Measurements from ENCODE around the gene RAB10.
"Not testable (repeated sequence)": the region's sequence is repeated elsewhere in the genome, so short reads cannot be mapped to it uniquely, and the experiment has no call there.

RAB10 gene

DNA sequence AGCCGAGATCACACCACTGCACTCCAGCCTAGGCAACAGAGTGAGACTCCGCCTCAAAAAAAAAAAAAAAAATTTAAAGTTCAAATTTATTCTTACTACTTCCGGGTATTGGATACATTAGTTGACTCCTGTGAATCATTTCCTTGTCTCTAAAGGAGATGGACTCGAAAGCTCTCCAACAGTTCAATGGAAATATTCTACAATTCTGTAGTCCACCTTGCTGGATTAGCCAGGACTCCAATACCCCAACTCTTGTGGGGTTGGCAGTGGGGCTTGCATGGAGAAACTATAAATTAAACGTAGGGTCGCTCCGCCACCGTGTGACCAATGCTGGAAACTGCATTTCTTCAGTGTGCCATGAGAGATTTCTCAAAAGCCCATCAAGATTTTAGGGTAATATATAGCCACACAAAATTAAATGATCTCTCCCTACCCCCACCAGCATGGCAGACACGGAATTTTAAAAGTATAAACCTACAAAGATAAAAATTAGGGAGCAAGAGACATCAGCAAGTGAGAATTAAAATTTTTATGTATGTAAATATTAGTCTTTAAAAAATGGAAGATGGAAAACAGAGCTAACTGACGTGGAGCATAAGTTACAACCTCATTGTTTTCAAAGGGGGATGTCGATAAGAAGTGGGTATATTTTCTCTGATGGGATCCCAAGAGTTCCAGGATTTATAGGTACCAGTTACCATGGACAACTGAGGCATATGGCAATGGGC, 111.2 kb downstream of the RAB10 start:
- in situ Hi-C loops (cut with HindIII; ENCODE audit: low sequenced_read_pairs), result no loop called here

DNA sequence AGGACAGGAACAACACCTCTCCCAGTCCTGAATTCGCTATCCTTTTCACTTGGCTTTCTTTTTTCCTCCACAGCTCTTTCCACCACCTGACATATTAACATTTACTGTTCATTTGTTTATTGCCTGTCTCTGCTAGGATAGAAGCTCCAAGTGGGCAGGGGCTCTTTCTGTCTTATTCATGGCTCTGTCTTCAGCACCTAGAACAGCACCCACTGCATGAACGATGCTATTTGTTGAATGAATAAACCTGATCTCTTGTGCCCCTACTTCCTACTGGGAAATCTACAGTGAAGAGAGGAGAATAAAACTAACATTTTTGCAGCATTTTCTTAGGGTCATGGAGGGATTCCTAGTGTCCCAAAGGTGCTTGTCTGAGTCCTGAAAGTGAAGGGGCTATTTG, 114.6 kb downstream of the RAB10 start:
- in situ Hi-C loops (cut with HindIII; ENCODE audit: low sequenced_read_pairs), result no loop called here

DNA sequence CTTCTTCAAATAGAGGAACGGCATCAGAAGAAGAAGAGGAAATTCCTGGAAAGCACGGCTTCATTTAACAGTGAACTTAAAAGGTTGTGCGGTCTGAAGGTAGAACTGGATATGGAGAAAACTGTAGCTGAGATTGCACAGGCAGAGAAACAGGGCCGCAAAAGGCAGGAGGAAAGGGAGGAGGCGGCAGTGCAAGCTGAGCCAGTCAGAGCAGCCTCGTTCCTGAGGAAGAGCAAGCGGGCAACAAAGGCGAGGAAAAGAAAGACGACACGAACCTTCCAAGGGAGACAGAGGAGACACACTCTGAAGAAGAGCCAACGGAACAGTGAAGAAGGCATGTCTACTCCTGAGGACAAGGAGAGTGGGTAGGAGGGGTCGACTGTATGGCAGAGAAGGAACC, 116.4 kb downstream of the RAB10 start:
- in situ Hi-C loops (cut with HindIII; ENCODE audit: low sequenced_read_pairs), result no loop called here

DNA sequence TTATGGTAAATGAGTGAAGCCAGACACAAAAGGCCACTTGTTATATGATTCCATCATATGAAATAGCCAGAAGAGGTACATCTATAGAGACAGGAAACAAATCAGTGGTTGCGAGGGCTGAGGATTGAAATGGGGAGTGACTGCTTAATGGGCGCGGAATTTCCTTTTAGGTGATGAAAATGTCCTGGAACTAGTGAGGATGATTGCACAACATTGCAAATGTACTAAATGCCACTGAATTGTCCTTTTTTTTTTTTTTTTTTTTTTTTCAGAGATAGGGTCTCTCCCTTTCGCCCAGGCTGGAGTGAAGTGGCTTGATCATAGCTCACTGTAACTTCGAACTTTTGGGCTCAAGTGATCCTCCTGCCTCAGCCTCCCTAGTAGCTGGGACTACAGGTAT, 123.7 kb downstream of the RAB10 start:
- in situ Hi-C loops (cut with HindIII; ENCODE audit: low sequenced_read_pairs), result no loop called here

DNA sequence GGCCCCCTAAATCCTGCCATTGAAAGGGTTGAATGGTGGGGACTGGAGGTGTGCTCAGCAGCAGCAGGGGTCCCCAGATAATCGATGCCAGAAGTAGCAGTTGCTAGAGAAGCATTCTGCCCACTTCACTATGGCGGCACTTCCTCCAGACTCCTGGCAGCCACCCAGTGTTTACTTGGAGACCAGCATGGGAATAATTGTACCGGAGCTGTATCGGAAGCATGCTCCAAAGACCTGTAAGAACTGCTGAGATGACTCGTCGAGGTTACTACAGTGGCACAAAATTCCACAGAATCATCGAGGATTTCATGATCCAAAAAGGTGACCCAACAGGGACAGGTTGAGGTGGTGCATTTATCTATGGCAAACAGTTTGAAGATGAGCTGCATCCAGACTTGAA, 128.0 kb downstream of the RAB10 start:
- in situ Hi-C loops (cut with HindIII; ENCODE audit: low sequenced_read_pairs), result no loop called here

DNA sequence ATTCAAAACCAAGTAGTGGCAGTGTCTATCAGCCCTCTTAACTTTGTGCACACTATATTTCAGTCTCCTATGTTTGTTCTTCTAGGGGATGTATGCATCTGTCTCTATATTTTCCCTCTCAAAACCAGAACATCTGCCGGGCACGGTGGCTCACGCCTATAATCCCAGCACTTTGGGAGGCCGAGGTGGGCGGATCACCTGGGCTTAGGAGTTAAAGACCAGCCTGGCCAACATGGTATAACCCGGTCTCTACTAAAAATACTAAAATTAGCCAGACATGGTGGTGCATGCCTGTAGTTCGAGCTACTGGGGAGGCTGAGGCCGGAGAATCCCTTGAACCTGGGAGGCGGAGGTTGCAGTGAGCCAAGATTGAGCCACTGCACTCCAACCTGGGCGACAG, 129.1 kb downstream of the RAB10 start:
- in situ Hi-C loops (cut with HindIII; ENCODE audit: low sequenced_read_pairs), result no loop called here

DNA sequence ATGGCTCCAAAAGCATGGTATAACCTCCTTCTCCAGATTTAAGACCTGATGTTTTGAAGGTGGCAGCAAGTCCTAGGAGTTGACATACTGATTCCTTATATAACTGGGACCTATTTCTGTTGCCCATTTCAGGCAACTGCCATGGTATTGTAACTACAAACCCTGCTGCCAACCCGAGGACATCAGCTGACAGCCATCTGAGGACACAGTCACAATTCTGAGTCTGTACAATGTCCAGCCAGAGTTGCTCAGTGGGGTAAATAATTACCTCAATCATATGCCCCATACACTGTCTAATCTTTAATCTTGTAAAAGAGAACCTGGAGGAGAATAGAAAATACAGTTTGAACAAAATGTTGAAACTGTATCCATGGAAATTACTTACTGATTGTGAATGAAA, 130.3 kb downstream of the RAB10 start:
- in situ Hi-C loops (cut with HindIII; ENCODE audit: low sequenced_read_pairs), result no loop called here

DNA sequence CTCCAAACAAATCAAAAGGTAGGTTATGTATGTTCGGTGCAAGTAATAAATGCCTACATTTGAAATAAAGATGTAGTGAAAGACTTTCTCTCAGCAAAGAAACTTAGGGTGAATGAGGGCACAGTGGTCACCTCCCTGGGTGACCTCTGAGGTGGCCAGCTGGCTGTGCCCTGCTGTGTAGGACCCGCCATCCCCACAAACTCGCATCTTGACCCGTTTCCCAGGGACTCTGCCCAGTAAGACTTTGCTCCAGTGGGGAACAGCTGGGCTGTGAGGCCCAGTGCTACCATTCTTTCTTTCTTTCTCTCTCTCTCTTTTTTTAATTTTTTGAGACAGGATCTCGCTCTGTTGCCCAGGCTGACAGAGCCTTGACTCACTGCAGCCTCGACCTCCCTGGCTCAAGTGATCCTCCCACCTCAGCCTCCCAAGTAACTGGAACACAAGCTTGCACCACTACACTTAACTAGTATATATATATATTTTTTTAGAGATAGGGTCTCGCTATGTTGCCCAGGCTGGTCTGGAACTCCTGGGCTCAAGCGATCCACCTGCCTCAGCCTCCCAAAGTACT, 130.8 kb downstream of the RAB10 start:
- in situ Hi-C loops (cut with HindIII; ENCODE audit: low sequenced_read_pairs), result no loop called here

DNA sequence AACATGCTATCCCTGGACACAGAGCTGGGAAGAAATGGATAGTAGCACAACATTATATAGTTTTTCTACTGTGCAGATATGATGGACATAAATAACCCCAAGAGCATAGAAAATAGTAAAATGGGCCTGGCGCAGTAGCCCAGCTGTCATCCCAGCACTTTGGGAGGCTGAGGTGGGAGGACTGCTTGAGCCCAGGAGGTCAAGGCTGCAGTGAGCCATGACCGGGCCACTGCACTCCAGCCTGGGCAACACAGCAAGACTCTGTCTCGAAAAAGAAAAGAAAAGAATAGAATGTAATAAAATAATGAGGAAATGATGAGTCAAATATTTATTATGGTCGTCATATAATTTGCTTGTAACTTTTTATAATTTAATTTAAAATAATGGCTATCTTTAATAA, 131.5 kb downstream of the RAB10 start:
- in situ Hi-C loops (cut with HindIII; ENCODE audit: low sequenced_read_pairs), result no loop called here

DNA sequence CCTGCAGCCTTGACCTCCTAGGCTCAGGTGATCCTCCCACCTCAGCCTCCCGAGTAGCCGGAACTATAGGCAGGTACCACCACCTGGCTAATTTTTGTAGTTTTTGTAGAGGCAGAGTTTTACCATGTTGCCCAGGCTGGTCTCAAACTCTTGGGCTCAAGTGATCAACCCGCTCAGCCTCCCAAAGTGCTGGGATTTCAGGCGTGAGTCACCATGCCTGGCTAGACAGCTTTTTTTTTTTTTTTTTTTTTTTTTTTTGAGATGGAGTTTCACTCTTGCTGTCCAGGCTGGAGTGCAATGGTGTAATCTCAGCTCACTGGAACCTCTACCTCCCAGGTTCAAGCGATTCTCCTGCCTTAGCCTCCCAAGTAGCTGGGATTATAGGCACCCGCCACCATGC, 132.7 kb downstream of the RAB10 start:
- in situ Hi-C loops (cut with HindIII; ENCODE audit: low sequenced_read_pairs), result not testable (repeated sequence)

DNA sequence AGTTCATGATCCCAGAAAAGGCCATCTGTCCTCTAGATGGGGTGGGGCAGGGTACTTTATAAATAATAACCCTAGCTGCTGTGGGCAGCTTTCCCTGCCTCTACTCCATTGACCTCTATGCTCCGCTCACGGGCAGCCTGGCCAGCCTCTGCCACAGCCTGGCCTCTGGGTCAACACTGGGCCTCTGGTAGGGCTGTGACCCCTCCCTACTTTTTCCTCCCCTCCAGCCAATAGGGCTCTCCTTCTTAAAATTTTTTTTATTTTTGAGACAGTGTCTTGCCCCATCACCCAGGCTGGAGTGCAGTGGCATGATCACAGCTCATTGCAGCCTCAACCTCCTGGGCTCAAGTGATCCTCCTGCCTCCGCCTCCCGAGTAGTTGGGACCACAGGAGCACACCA, 134.9 kb downstream of the RAB10 start:
- in situ Hi-C loops (cut with HindIII; ENCODE audit: low sequenced_read_pairs), result no loop called here

DNA sequence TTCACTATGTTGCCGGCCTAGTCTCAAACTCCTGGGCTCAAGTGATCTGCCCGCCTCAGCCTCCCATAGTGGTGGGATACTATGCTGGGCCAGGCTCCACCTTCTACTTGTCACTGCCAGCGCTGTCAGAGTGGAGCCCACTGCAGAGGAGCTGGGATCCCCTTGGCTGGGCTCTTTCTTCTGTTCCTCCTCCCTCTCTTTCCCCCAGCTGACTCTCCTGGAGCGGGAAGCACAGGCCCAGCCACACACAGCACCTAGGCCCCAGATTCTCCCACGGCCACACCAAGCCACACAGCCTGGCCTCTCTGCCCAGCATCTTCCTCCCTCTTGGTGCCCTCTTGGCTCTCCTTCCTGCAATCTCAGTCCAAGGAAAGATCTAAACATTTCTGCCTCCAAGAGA, 135.3 kb downstream of the RAB10 start:
- in situ Hi-C loops (cut with HindIII; ENCODE audit: low sequenced_read_pairs), result no loop called here

DNA sequence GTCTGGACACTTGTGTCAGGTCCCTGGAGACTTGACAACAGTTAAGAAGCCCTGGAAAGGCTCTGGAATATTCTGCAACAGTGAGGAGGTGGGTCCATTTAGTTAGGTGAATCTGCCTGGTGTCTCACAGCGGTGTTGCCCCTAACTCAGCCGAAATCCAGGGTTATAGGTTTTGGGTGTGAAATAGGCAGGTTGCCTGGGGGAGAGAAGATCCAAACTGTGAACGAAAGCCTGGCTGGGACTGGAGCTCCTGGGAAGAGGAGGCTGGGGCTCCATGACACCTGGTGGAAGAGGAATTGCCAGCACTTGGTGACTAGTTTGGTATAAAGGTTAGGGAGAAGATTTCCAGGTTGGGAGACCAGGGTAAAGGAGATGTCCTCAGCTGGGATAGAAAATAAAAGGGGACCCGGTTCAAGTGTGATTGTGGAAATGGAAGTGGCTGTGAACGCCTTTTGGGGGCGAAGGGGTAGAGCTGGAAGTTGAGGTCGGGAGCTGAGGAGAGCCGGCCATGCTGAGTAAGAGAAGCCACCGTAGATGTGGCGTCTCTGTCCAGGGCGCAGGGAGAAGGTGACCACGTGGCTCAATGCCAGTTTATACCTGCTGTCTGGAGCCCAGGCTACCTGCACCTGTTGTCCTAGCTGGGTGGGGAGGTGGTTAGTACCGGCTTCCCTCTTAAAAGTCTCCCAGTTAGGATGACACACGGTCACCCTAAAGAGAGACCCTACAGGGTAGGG, 136.0 kb downstream of the RAB10 start:
- in situ Hi-C loops (cut with HindIII; ENCODE audit: low sequenced_read_pairs), result no loop called here

DNA sequence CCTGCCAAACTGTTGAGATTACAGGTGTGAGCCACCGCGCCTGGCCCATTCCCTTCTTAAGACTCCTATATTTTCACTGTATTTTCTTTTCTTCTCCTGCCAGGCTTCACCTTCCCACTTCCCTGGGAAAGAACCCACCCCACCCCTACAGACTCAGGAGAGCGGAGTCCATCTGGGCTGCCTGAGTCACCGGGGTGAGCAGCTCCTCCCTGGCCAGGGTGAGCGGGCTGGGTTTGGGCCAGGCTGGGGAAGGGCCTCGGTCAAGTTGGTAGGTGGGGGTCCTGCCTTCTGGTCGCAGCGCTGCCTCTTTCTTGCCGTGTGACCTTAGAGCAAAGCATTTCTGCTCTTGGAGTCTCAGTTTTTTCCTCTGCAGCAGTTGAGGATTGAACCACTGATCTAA, 136.9 kb downstream of the RAB10 start:
- in situ Hi-C loops (cut with HindIII; ENCODE audit: low sequenced_read_pairs), result no loop called here

DNA sequence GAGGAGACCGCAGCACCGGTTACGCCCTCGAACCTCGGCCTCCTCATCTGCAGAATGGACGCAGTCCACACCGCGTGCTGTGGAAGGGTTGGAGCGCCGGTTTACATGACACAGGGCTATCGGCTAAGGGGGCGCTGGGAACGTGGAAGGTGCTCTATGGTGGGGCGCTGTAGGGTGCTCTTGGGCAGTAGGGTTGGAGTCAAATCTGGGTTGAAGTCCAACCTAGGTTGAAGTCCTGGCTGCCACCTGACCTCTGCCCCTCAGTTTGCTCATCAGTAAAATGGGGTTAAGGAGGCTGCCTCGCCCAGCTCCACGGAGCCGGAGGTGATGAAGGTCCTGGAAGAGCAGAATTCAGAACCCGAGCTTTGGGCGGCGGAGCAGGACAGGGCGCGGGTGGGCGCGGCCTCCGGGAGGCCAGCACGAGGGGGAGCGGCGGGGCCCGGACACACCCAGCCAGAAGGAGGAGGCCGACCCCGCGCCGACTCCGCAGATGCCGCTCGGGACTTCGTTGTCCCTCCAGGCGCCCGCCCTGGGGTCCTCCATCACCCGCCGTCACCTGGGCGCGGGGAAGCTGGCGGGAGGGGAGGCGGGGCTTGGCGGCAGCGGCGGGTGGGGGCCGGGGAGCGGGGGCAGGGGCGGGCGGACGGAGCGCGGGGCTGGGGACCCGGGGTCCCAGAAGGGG, 138.4 kb downstream of the RAB10 start:
- in situ Hi-C loops (cut with HindIII; ENCODE audit: low sequenced_read_pairs), result no loop called here

DNA sequence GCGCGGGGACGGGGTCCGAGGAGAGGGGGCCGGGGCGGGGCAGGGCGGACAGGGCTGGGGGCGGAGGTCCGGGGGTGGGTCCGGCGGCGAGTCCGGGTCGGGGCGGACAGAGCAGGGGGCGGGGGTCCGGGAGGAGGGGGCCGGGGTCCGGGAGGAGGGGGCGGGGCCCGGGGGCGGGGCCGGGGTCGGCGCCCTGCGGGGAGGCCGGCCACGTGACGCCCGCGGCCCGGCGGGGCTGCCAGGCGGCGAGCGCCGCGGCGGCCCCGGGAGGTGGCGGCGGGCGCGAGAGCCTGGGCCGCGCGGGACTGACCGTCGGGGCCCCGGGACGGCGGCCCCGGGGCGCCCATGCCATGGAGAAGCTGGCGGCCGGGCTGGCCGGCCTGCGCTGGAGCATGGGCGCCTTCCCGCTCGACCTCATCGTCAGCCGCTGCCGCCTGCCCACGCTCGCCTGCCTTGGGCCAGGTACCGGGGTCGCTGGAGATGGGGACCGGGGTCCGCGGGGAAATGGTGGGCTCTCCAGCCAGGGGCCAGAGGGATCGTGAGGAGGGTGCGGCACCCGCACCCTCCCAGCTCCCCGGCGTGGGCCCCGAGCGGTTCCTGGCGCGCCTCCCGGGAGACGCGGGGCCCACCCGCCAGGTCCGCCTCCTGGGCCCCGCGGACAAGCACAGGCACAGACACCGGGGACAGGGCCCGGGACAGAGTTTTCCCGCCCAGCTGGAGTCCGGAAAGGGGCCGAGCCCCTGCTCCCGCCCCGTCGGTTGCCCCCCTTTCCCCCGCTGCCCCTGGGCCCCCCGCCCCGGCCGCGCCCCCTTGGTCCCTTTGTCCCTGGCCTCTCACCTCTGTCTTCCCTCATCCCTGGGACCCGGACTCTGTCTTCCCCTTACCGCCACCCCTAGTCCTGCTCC, 139.2 kb downstream of the RAB10 start, which contains the start of gene GAREM2:
Gene GAREM2, plus strand, starts transcription at position 218 of the 905 bp plus-strand sequence. Its CDS starts 133 bp downstream, at position 351.
- in situ Hi-C loops (cut with HindIII; ENCODE audit: low sequenced_read_pairs), result no loop called here

DNA sequence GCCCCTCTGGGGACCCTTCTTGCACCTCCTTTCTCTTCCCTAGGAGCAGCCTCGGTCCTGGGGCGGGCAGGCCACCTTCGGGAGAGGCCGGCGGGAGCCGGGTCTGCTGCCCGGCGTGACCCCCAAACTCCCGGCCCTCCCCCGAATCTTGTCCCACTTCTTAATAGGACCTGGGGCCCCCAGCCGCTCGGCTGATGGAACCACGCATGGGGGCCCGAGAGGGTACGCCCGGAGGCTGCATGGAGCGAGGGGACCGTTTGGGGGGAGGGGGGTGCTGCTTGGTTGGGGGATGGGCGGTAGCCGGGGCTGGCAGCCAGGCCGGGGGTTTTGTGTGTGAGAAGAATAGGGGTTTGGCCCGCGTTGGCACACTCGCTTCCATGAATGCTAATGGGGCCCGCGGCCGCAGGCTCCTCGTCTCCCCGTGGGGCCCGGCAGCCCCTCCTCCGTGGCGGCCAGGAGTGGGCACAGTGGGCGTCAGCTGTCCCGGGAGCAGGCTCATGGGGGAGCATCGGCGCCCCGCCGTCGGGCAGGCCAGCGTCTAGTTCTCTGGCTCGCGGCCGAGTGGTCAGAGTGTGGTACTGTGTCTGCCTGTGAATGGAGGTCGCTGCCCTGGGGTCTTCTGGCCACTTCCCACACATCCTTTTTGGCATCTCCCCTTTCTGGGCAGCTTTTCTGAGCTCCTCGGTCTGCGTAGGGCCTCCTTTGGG, 140.0 kb downstream of the RAB10 start:
- in situ Hi-C loops (cut with HindIII; ENCODE audit: low sequenced_read_pairs), result no loop called here

DNA sequence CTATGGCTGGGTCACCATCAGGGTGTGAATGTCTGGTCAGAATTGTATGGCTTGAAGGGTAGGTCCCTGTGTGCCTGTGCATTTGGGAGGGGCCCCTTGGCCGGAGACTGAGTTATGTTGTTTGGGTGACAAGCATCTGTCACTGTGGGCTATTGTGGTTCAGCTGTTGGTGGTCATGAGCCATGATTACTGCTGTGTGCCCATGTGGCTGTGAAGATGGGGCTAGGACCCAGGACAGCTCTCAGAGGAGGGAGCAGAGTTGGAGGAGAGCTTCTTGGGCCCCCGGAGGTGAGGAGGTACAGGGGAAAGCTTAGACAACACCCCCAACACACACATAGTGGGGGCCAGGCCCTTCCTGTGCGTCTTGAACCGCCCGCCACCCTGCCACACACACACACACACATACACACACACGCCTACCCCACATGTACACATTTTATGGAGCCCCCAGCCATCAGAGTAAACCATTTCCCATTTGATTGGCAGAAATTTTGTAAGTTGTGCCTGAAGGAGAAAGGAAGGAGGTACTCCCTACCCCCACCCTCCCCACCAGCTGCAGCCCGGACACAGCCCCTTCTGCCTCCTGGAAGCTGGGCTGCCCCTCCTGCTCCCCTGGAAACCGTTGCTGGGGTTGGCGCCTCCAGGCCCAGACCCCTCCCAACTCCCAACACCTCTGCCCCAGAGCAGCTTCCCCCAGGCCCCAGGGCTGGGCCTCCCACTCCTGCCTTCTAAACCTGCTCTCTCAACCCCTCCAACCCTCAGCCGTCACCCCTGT, 141.0 kb downstream of the RAB10 start:
- in situ Hi-C loops (cut with HindIII; ENCODE audit: low sequenced_read_pairs), result no loop called here

Measured in DLD1 (cell line).